Ishikawa (cell line): ENCODE results near the gene MRPS11.

Experiments used
- CEBPB ChIP-seq: IDR thresholded peaks from 2 replicates; pipeline ENCODE4 v1.6.1; 2012
- CREB1 ChIP-seq: IDR thresholded peaks from 2 replicates; pipeline ENCODE4 v1.6.1; 2012; ENCODE audit warnings: low read depth
- EGR1 ChIP-seq: IDR thresholded peaks from 2 replicates; pipeline ENCODE4 v1.6.1; 2012
- EP300 ChIP-seq: IDR thresholded peaks from 2 replicates; pipeline ENCODE4 v1.6.1; 2012; ENCODE audit warnings: borderline replicate concordance
- FOXM1 ChIP-seq: IDR thresholded peaks from 2 replicates; pipeline ENCODE4 v1.6.1; 2012; ENCODE audit warnings: low read depth, borderline replicate concordance
- NFIC ChIP-seq: IDR thresholded peaks from 2 replicates; pipeline ENCODE4 v1.6.1; 2012
- RAD21 ChIP-seq: IDR thresholded peaks from 2 replicates; pipeline ENCODE4 v1.6.1; 2012; ENCODE audit warnings: low read depth
- TAF1 ChIP-seq: IDR thresholded peaks from 2 replicates; pipeline ENCODE4 v1.6.1; 2012; ENCODE audit warnings: low read depth, mild to moderate bottlenecking
- TCF12 ChIP-seq: IDR thresholded peaks from 2 replicates; pipeline ENCODE4 v1.6.1; 2012; ENCODE audit warnings: low read depth
- TEAD4 ChIP-seq: IDR thresholded peaks from 2 replicates; pipeline ENCODE4 v1.6.1; 2012
- YY1 ChIP-seq: IDR thresholded peaks from 2 replicates; pipeline ENCODE4 v1.6.1; 2012; ENCODE audit warnings: low read depth
- ZBTB7A ChIP-seq: IDR thresholded peaks from 2 replicates; pipeline ENCODE4 v1.6.1; 2012; ENCODE audit warnings: low read depth
- TF ChIP-seq, protein P1 (sequence below): IDR thresholded peaks from 2 replicates; pipeline ENCODE4 v1.6.1; 2012
- TF ChIP-seq, protein P2 (sequence below): IDR thresholded peaks from 2 replicates; pipeline ENCODE4 v1.6.1; 2012; ENCODE audit warnings: low read depth, mild to moderate bottlenecking
- TF ChIP-seq, protein P3 (sequence below): IDR thresholded peaks from 2 replicates; pipeline ENCODE4 v1.6.1; 2012

Gene MRPS11

DNA sequence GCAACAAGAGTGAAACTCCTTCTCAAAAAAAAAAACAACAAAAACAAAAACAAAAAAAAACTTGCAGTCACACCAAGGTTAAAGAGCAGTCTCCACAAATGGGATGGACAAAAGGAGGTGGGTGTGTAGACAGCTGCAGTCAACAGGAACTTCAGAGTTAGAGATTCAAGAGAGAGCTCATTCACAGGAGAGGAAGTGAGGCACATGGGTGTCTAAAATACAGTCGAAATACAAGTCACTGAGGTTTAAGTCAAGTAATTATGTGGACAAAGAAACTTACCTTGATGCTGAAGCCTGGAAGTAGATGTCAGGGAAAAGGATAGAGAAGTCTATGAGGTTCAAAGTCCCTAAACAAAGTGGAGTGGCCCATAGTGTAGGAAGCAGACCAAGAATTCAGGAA, 14.8 kb downstream of the MRPS11 start:
- TF ChIP-seq FOXM1 (no peak), ZBTB7A (no peak)

DNA sequence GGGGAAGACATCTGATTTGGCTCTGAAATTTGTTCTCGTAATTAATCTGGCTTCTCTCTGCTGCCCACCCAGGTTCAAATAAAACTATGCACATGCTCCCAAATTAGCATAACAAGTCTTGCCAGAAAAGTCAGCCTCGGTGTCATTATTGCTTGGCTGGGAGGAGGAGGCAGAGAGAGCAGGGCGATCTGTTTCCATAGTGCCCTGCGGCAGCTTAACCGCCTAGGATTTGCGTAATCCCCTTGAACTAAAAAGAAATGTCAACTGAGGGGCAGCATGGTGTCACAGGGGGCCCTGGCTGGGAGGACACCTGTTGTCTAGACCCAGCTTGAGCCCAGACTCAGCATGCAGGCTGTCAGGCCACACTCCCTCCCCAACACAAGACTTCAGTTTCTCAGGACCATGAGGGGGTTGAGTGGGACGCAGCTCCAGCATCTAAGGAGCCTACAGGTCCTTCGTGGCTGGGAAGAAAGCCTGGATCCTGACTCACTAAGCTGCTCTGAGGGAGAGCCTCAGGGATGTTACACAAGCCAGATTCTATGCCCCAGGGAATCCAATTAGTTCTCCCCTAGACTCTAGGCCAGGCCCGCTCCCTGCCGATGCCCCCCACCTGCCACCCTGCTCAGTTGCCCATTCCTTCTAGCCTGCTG, 17.3 kb downstream of the MRPS11 start:
- no peak for TF ChIP-seq TAF1
- no peak for TF ChIP-seq CREB1
- TF ChIP-seq EP300 = no peak
- TF ChIP-seq TEAD4 = no peak
- no peak for TF ChIP-seq YY1
- TF ChIP-seq EGR1 = no peak
- no peak for TF ChIP-seq CEBPB
- TF ChIP-seq NFIC = no peak
- TF ChIP-seq, protein P1, sequence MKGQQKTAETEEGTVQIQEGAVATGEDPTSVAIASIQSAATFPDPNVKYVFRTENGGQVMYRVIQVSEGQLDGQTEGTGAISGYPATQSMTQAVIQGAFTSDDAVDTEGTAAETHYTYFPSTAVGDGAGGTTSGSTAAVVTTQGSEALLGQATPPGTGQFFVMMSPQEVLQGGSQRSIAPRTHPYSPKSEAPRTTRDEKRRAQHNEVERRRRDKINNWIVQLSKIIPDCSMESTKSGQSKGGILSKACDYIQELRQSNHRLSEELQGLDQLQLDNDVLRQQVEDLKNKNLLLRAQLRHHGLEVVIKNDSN = no peak
- TF ChIP-seq FOXM1 = no peak
- TF ChIP-seq ZBTB7A = no peak
- TF ChIP-seq, protein P2, sequence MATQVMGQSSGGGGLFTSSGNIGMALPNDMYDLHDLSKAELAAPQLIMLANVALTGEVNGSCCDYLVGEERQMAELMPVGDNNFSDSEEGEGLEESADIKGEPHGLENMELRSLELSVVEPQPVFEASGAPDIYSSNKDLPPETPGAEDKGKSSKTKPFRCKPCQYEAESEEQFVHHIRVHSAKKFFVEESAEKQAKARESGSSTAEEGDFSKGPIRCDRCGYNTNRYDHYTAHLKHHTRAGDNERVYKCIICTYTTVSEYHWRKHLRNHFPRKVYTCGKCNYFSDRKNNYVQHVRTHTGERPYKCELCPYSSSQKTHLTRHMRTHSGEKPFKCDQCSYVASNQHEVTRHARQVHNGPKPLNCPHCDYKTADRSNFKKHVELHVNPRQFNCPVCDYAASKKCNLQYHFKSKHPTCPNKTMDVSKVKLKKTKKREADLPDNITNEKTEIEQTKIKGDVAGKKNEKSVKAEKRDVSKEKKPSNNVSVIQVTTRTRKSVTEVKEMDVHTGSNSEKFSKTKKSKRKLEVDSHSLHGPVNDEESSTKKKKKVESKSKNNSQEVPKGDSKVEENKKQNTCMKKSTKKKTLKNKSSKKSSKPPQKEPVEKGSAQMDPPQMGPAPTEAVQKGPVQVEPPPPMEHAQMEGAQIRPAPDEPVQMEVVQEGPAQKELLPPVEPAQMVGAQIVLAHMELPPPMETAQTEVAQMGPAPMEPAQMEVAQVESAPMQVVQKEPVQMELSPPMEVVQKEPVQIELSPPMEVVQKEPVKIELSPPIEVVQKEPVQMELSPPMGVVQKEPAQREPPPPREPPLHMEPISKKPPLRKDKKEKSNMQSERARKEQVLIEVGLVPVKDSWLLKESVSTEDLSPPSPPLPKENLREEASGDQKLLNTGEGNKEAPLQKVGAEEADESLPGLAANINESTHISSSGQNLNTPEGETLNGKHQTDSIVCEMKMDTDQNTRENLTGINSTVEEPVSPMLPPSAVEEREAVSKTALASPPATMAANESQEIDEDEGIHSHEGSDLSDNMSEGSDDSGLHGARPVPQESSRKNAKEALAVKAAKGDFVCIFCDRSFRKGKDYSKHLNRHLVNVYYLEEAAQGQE = no peak
- TF ChIP-seq TCF12 = no peak
- TF ChIP-seq, protein P3, sequence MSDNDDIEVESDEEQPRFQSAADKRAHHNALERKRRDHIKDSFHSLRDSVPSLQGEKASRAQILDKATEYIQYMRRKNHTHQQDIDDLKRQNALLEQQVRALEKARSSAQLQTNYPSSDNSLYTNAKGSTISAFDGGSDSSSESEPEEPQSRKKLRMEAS = no peak
- no peak for TF ChIP-seq RAD21

- TF ChIP-seq ZBTB7A (no peak), EGR1 (no peak), FOXM1 (no peak), CEBPB (no peak), TCF12 (no peak), NFIC (no peak), RAD21 (no peak), EP300 (no peak), CREB1 (no peak), YY1 (no peak)
- TF ChIP-seq, protein P1 = no peak
- TF ChIP-seq, protein P2 = no peak
- TF ChIP-seq, protein P3 = no peak
Measured at GRCh38 chr15:88487178-88487795, 19.8 kb downstream of the MRPS11 start.

GRCh38 chr15:88487796-88488523, 20.5 kb downstream of the MRPS11 start:
- TF ChIP-seq TCF12 (no peak), EP300 (no peak), NFIC (no peak), ZBTB7A (no peak)
- TF ChIP-seq, protein P1 = no peak

GRCh38 chr15:88489321-88489720, 21.8 kb downstream of the MRPS11 start:
- TF ChIP-seq, protein P2 = peak; percentile 70
- no peak for TF ChIP-seq NFIC
- TF ChIP-seq TEAD4 = no peak
